HG03064 (cell line): ENCODE results near the gene TEX38.
"Not testable (repeated sequence)": the region's sequence is repeated elsewhere in the genome, so short reads cannot be mapped to it uniquely, and the experiment has no call there.

Source experiments
- ATAC-seq: cut with Tn5 transposase; IDR thresholded peaks from one replicate; pipeline ENCODE4 v1.9.1; 2021; ENCODE audit warnings: low read depth; ENCODE audit not compliant: unreplicated experiment

The TEX38 gene

GRCh38 chr1:46687093-46687659 is 15.5 kb downstream of the TEX38 start:
- ATAC-seq = no peak

- no peak for ATAC-seq
These were observed 16.4 kb downstream of the TEX38 start for GRCh38 chr1:46687921-46688509.

DNA sequence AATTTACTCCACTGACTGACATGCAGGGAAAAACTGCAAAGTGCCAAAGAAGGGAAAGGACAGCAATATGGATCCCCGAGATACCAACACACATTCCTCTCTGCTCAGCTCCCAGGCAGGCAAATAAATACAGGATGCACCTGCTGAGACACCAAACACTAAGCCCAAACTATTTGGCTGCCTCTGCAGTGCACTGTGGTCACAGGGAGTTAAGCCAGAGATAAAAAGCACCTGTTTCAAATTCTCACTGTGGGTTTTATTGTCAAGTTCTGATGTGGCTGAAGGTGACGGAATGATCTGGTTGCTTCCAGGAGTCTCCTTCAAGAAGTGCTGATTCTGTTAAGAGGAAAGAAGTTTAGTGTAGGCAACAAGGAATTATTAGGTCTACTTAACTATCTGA is 17.7 kb downstream of the TEX38 start:
- ATAC-seq = no peak

GRCh38 chr1:46689897-46690296 is 18.2 kb downstream of the TEX38 start:
- no peak for ATAC-seq

- ATAC-seq = no peak
These were observed 19.3 kb downstream of the TEX38 start for GRCh38 chr1:46690931-46691421.

- no peak for ATAC-seq
These were observed 20.5 kb downstream of the TEX38 start for GRCh38 chr1:46691997-46692790.

DNA sequence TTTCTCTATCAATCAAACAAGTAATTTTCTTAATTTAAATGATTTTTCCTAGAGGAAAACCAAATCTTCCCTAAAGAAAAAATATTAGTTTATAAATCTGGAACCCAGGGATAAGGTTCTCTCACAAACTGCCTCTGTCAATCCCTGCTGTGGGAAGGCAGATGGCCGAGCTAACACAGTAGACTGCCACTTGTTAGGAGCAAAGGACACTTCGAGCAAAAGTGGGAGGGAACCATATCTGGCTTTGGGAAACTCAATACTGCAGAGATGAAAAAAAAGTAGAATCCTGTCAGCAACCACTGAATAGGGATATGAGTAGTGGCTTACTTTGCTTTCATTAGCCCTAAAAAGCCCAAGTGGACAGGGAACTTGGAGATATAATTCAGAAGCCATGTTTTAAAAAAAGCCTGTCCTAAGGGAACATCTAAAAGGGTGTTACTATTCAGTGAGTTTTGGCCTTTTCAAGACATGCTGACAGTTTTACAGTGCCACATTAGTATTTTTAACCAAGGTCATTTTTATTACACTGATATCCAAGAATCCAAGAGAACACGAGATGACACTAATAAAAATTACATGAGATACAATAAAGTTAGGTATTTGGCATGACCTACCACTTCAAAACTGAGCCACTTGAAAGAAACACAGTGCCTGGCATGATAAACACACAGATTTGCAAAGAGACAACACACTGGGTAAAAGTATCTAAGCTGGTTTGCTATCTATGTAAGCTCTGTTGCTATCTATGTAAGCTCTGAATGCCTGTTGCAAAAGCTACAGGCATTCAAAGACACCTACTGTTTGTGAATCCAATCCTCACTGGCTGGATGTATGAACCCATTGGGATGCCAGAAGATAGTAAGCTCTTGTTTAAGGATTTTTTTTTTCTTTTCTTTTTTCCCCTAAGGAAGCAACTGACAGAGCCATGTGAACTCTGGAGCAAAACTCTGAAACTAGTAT is 21.4 kb downstream of the TEX38 start:
- ATAC-seq = no peak

DNA sequence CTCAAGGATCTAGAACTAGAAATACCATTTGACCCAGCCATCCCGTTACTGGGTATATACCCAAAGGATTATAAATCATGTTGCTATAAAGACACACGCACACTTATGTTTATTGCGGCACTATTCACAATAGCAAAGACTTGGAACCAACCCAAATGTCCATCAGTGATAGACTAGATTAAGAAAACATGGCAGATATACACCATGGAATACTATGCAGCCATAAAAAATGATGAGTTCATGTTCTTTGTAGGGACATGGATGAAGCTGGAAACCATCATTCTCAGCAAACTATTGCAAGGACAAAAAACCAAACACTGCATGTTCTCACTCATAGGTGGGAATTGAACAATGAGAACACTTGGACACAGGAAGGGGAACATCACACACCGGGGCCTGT is 23.0 kb downstream of the TEX38 start:
- not testable (repeated sequence) for ATAC-seq

- ATAC-seq = no peak
These were observed 25.4 kb downstream of the TEX38 start for GRCh38 chr1:46697053-46697452.

- ATAC-seq = no peak
These were observed 28.0 kb downstream of the TEX38 start for GRCh38 chr1:46699666-46700065.

- ATAC-seq = no peak
These were observed 32.4 kb downstream of the TEX38 start for GRCh38 chr1:46703927-46704641.

DNA sequence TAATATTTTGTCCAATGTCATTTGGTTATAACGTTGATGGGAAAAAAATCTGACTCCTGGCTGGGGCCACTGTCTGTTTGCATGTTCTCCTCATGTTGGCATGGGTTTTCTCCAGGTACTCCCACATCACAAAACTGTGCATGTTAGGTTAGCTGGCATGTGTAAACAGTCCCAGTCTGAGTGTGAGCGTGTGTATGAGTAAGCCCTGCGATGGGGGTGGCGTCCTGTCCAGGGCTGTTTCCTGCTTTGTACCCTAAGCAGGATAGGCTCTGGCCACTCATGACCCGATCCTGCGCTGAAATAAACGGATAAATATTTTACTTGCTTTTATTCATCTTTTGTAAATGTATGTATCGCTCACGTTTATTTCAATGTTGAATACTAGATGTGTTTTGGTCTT is 33.8 kb downstream of the TEX38 start:
- ATAC-seq = no peak

DNA sequence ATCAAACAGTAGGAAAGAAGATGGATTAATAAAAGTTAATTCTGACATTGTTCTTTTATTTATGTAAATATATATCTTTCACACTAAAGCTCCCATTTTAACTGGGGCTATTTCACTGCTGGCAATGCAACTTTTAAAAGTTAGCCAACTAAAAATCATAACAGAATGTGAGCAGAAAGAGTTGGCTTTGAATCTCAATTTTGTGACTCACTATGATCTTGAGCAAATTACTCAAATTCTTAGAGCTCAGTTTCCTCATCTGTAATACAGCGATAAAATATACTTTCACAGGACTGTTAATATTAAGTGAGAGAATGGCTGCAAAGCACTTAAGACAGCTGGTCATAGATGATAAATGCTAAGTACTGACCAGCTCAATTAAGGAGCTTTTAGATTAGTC is 36.5 kb downstream of the TEX38 start:
- ATAC-seq = no peak

- ATAC-seq = no peak
These were observed 43.3 kb downstream of the TEX38 start for GRCh38 chr1:46714976-46715375.

- no peak for ATAC-seq
These were observed 46.0 kb downstream of the TEX38 start for GRCh38 chr1:46717654-46718053.

DNA sequence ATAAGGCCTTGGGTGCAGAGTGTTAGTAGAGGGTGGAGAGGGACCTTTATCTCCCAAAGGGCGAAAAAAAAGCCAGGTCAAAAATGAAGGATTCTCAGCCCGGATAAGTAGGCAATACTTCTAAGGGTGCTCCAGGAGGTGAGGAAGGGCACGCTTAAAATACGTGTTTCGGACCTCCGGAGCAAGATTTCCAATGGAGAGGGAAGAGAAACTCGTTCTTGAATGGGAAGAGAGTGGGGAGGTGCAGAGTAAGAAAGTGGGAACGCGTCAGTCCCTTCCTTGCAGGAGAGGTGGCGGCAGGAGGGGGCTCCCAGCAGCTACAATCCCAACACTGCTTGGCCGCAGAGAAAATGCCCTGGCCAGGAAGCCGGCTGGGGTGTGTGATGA is 46.7 kb downstream of the TEX38 start:
- ATAC-seq = no peak

DNA sequence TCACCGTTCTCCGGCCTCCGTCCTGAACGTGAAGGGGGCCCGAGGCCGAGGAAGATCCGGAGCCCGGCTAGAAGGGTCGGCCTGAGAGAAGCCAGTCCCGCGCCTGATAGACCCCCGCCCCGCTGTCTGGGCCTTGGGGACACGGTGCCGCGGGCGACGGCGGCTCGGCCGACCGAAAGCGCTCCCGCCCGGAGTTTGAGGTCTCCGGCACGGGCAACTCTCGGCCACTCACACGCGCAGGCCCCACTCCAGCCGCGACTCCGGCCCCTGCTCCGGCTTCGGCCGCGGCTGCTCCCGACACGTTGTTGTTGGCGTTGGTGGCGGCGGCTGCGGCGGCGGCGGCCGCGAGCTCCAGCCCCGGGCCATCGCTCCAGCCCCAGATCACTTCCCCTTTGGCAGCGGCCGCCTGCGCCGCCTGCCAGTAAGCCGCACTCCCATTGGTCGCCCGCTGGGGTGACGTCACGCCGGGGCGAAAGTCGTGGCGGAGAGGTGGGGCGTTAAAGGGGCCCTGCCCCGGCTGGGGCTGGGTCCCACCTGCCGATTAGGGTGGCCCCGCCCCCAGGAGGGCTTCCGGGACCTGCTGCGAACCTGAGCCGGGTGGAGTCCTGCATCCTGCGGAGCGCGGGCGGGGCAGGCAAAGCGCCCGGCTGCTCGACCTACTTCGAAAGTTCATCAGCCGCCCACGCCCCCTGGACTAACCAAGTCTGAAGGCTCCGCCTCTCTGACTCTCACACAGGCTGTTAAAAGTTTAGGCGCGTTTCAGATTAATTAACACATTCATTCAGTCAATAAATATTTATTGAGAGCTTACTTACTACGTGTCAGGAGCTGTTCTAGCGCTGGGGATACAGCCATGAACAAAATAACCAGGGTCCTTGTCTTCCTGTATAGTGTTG is 47.3 kb downstream of the TEX38 start, which contains the start of gene EFCAB14:
EFCAB14 (minus strand) TSS at position 388 of the 896 bp plus-strand sequence. CDS start 1,027 bp downstream, outside the sequence.
- peak; percentile 97 for ATAC-seq

DNA sequence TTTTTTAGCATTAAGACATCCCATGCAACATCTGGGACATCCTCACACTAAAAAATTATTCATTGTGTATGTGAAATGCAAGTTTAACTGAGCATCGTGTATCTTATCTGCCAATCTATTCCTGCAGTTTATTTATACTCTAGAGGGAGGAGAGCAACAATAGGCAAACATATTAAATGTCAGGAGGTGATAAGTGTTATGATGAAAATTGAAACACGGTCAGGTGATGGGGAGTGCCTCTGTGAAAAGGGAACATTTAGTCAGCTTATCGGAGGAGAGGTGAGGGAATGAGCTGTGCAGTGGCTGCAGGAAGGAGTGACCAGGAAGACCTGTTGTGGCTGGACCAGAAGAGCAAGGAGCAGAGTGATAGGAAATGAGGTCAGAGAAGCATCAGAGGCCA is 48.0 kb downstream of the TEX38 start:
- no peak for ATAC-seq

GRCh38 chr1:46720319-46720718 is 48.7 kb downstream of the TEX38 start:
- not testable (repeated sequence) for ATAC-seq
